ENCODE results near the gene ABCF3. TPM values are rescaled to one million over a fixed set of nuclear protein-coding genes. Genes with fewer than 3 reads are reported as not detected.

The ABCF3 gene
- total RNA-seq, 2 donors from 2014 or later, result 41.8 to 46.1 TPM

DNA sequence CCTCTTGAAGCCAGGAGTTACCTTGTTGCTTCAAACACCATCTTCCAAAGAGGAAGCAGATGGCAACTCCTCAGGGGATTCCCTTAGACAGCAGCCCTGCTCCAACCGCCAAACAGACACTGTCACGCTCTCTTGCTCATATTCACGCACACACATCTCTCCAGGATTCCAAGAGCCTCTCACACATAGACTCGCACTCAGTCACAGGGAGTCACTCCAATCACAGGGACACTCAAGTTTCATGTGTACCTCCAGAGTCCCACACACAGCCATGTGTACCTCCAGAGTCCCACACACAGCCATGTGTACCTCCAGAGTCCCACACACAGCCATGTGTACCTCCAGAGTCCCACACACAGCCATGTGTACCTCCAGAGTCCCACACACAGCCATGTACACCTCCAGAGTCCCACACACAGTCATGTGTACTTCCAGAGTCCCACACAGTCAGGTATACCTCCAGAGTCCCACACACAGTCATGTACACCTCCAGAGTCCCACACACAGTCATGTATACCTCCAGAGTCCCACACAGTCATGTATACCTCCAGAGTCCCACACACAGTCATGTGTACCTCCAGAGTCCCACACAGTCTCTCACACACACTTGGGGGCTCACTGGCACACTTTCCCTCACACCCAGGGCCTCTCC, 49.5 kb downstream of the ABCF3 start:
- WGBS, 2 donors, result 78 to 87% methylated on average over 4 of the region's 4 CpGs
- H3K4me1 ChIP-seq, result peaks cover 6% of the 10 kb centered on the region
- intact Hi-C loops (cut with DNase I), result no loop called here
- no peaks in the 10 kb centered on the region for H3K27me3 ChIP-seq
- H3K27ac ChIP-seq, result no peak overlapping the region
- no peak overlapping the region for H3K4me3 ChIP-seq
- no peak for TF ChIP-seq POLR2A (IDR thresholded peaks at IDR 0.05)
- TF ChIP-seq CTCF (IDR thresholded peaks at IDR 0.05), result no peak
- DNase-seq, result no peak
- no peaks in the 10 kb centered on the region for H3K36me3 ChIP-seq (replicated peaks in 1 of 2; ENCODE audit: insufficient read depth in 1 of 2, low read depth in 2 of 2)
- no peak for ATAC-seq
- no peaks in the 10 kb centered on the region for H3K9me3 ChIP-seq

DNA sequence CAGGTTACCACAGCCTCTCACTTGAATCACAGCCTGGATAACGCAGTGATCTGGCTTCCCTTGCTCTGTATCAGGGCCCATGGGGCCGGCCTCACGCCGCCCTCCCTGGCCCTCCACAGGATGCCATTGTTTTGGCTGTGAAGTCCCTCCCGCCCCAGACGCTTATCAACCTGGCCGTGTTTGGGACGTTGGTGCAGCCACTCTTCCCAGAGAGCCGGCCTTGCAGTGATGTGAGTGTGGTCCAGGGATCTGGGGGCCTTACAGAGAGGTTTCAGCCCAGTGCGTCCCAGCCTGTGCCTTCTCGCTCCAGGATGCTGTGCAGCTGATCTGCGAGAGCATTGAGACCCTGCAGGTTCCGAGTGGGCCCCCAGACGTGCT, 50.0 kb downstream of the ABCF3 start:
- ATAC-seq, result no peak
- H3K27me3 ChIP-seq, result no peaks in the 10 kb centered on the region
- H3K4me3 ChIP-seq, result no peak overlapping the region
- TF ChIP-seq CTCF (IDR thresholded peaks at IDR 0.05), result no peak
- no peak for TF ChIP-seq POLR2A (IDR thresholded peaks at IDR 0.05)
- DNase-seq, result no peak
- intact Hi-C loops (cut with DNase I), result no loop called here
- no peaks in the 10 kb centered on the region for H3K9me3 ChIP-seq
- no peaks in the 10 kb centered on the region for H3K36me3 ChIP-seq (replicated peaks in 1 of 2; ENCODE audit: insufficient read depth in 1 of 2, low read depth in 2 of 2)
- 74 to 76% methylated on average over 14 of the region's 14 CpGs for WGBS, 2 donors
- H3K27ac ChIP-seq, result no peak overlapping the region
- peaks cover 3% of the 10 kb centered on the region for H3K4me1 ChIP-seq

- no peak for TF ChIP-seq CTCF (IDR thresholded peaks at IDR 0.05)
- TF ChIP-seq POLR2A (IDR thresholded peaks at IDR 0.05), result no peak
- Histone ChIP-seq H3K4me1 (peaks cover 8% of the 10 kb centered on the region), H3K4me3 (no peak overlapping the region), H3K27me3 (no peaks in the 10 kb centered on the region), H3K9me3 (no peaks in the 10 kb centered on the region), H3K27ac (no peak overlapping the region), H3K36me3 (replicated peaks in 1 of 2; ENCODE audit: insufficient read depth in 1 of 2, low read depth in 2 of 2) (no peaks in the 10 kb centered on the region)
- no peak for ATAC-seq
- 82 to 86% methylated on average over 2 to 3 of the region's 3 CpGs for WGBS, 2 donors
- intact Hi-C loops (cut with DNase I), result no loop called here
- DNase-seq, result no peak
Observed at GRCh38 chr3:184236636-184237035, 50.6 kb downstream of the ABCF3 start.

DNA sequence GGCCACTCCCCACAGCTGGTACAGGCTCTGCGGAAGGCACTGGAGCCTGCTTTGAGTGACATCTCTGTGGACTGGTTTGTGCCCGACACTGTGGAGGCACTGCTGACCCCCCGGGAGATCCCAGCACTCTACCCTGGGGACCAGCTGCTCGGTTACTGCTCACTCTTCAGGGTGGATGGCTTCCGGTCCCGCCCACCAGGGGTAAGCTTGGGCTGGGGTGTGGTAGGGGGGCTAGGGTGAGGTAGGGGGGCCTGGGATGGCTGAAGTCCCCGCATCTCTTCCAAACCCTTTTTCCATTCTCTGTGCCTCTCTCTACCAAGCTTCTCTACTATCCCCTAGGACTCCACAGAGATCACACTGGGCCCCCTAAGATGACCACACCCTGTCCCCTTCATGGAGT, 51.2 kb downstream of the ABCF3 start:
- Histone ChIP-seq H3K36me3 (replicated peaks in 1 of 2; ENCODE audit: insufficient read depth in 1 of 2, low read depth in 2 of 2) (peaks cover 0 to 2% of the 10 kb centered on the region in 2 donors), H3K27me3 (no peaks in the 10 kb centered on the region), H3K27ac (no peak overlapping the region), H3K4me3 (no peak overlapping the region), H3K9me3 (no peaks in the 10 kb centered on the region), H3K4me1 (peaks cover 14% of the 10 kb centered on the region)
- 61 to 67% methylated on average over 3 to 4 of the region's 7 CpGs for WGBS, 2 donors
- intact Hi-C loops (cut with DNase I), result no loop called here
- TF ChIP-seq POLR2A (IDR thresholded peaks at IDR 0.05), result no peak
- TF ChIP-seq CTCF (IDR thresholded peaks at IDR 0.05), result no peak
- DNase-seq (no peak), ATAC-seq (no peak)

DNA sequence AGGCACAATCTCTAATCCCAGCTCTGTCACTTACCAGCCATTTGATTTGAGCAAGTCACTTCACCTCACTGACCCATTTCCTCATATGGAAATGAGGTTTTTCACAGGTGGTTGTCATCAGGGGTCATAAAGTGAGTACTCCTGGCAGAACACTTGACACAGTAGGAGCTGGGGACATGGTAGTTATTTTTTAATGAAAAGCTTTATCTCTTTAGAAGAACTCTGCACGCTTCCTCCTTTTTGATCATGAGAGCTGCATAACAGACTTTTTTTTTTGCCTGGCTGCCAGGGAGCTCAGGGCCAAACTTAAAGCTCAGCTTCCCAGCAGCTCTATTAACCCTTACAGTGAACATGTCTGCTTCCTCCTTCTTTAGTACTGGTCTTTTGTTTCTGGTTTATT, 51.8 kb downstream of the ABCF3 start:
- no peak overlapping the region for H3K27ac ChIP-seq
- WGBS, 2 donors, result 32 to 43% methylated on average over 1 of the region's 1 CpG
- ATAC-seq (no peak), DNase-seq (no peak)
- peaks cover 0 to 8% of the 10 kb centered on the region in 2 donors for H3K36me3 ChIP-seq (replicated peaks in 1 of 2; ENCODE audit: insufficient read depth in 1 of 2, low read depth in 2 of 2)
- no peak overlapping the region for H3K4me3 ChIP-seq
- no peaks in the 10 kb centered on the region for H3K27me3 ChIP-seq
- no peak for TF ChIP-seq POLR2A (IDR thresholded peaks at IDR 0.05)
- intact Hi-C loops (cut with DNase I), result no loop called here
- H3K9me3 ChIP-seq, result no peaks in the 10 kb centered on the region
- peaks cover 16% of the 10 kb centered on the region for H3K4me1 ChIP-seq
